GM21529 (cell line): Measurements from ENCODE around the gene SDR39U1.

Source experiments
- ATAC-seq: cut with Tn5 transposase; IDR thresholded peaks from one replicate; pipeline ENCODE4 v1.9.1; 2021; ENCODE audit not compliant: unreplicated experiment

SDR39U1 gene

DNA sequence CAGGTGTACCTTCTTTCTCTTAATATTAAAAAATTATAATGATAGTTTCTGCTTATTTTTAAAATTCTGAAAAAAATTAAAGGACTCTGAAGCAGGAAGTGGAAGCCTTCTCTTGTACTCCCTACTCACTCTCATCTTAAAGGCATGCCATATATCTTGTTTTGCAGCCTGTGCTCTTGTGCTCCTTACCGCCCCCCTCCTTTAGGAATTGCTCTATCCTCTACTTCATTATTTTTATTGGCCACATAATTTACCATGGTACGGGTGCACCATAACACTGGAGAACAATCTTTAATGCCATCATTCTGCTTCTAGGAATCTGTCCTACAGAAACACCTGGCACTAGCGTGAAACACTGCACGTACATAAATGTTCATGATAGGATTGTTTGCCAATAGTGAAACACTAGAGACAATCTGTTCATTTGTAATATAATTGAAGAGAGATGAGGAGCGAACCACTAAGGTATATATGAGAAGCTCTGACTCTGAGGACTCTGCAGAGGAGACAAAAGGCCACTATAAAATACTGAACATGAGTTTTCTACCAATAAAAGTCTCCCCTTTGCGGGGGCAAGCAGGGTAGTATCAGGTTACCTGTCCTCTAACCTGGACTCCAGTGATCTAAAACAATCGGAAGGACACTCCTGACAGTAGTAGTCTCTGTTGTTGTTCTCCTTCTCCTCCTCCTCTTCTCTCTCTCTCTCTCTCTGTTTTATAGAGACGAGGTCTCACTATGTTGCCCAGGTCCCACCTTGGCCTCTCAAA lies 50.1 kb downstream of the SDR39U1 start:
- ATAC-seq, result no peak

DNA sequence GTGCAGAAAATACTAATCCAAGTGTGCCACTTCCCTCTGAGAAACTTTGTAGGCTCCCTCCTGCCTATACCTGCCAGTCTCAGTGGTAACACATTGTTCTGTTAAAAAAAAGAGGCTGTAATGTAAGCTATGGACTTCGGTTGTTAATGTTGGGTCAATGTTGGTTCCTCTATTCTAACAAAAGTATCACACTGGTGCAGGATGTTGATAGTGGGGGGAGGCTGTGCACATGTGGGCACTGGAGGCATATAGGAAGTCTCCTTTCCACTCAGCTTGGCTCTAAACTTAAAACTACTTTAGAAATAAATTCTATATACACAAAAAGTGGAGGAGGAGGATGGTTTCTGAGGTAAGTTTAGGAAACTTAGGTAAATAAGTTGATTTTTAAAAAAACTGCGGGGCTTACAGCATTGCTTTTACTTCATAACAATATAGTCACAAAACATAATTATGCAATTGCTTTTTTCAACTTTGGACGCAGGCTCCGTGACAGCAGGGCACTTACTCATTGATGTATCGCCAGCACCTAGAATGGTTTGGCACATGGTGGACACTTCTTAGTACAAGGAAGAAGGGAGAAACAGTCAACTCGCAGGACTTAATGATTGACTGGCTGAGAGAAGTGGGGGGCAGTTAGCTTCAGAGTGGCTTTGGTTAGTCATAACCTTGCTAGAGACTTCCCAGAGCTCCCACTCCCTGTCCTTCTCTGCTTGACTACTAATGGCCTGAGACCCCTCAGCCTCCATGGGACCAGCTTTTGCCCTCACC lies 51.7 kb downstream of the SDR39U1 start:
- no peak for ATAC-seq
